Activated naive CD4-positive, alpha-beta T cell treated with Interleukin-2 at 50 U/mL for 16 hours (primary cell): ENCODE measurements around the gene SAMD3.
"Not testable (repeated sequence)": the region's sequence is repeated elsewhere in the genome, so short reads cannot be mapped to it uniquely, and the experiment has no call there.

ENCODE experiments used
- DNase-seq: peaks from one replicate; pipeline ENCODE4 v3.0.0-alpha.2; 2020

SAMD3 gene

GRCh38 chr6:130170160-130170559 lies 52.6 kb downstream of the SAMD3 start:
- not testable (repeated sequence) for DNase-seq

GRCh38 chr6:130167655-130168054 lies 55.1 kb downstream of the SAMD3 start:
- DNase-seq: no peak

- DNase-seq: no peak
Measured at GRCh38 chr6:130164251-130164650, 58.5 kb downstream of the SAMD3 start.

- DNase-seq: no peak
Measured at GRCh38 chr6:130163266-130163665, 59.5 kb downstream of the SAMD3 start.

GRCh38 chr6:130162421-130162820 lies 60.3 kb downstream of the SAMD3 start:
- DNase-seq: no peak

GRCh38 chr6:130161683-130162404 lies 60.9 kb downstream of the SAMD3 start:
- DNase-seq: no peak

- no peak for DNase-seq
Measured at GRCh38 chr6:130159956-130160355, 62.8 kb downstream of the SAMD3 start.

- no peak for DNase-seq
Measured at GRCh38 chr6:130158548-130158947, 64.2 kb downstream of the SAMD3 start.

- DNase-seq: no peak
Measured at GRCh38 chr6:130158056-130158455, 64.7 kb downstream of the SAMD3 start.

- DNase-seq: no peak
Measured at GRCh38 chr6:130156908-130157307, 65.8 kb downstream of the SAMD3 start.

GRCh38 chr6:130152908-130153510 lies 69.7 kb downstream of the SAMD3 start:
- DNase-seq: no peak

GRCh38 chr6:130150906-130151305 lies 71.8 kb downstream of the SAMD3 start:
- DNase-seq: no peak

GRCh38 chr6:130149016-130149415 lies 73.7 kb downstream of the SAMD3 start:
- DNase-seq: not testable (repeated sequence)

- DNase-seq: no peak
Measured at GRCh38 chr6:130148181-130148580, 74.6 kb downstream of the SAMD3 start.

GRCh38 chr6:130147111-130147510 lies 75.6 kb downstream of the SAMD3 start:
- DNase-seq: no peak

GRCh38 chr6:130143709-130144108 lies 79.0 kb downstream of the SAMD3 start:
- DNase-seq: no peak

- no peak for DNase-seq
Measured at GRCh38 chr6:130140084-130140483, 82.7 kb downstream of the SAMD3 start.

GRCh38 chr6:130138909-130139242 lies 83.9 kb downstream of the SAMD3 start:
- no peak for DNase-seq

GRCh38 chr6:130138116-130138908 lies 84.4 kb downstream of the SAMD3 start:
- DNase-seq: no peak

GRCh38 chr6:130136798-130137197 lies 86.0 kb downstream of the SAMD3 start:
- no peak for DNase-seq

GRCh38 chr6:130134582-130134981 lies 88.2 kb downstream of the SAMD3 start:
- no peak for DNase-seq

- DNase-seq: peak; percentile 44
Measured at GRCh38 chr6:130132286-130132701, 90.5 kb downstream of the SAMD3 start.

GRCh38 chr6:130129762-130130246 lies 92.9 kb downstream of the SAMD3 start:
- no peak for DNase-seq

GRCh38 chr6:130128326-130128725 lies 94.4 kb downstream of the SAMD3 start:
- no peak for DNase-seq
